Lung (tissue), 12 donors: Measurements from ENCODE around the gene GOLGA6C. TPM values are rescaled to one million over a fixed set of nuclear protein-coding genes. Genes with fewer than 3 reads are reported as not detected.
A peak's percentile ranks its signal among the peaks of the same experiment; 100 is the strongest.
"Not testable (repeated sequence)": the region's sequence is repeated elsewhere in the genome, so short reads cannot be mapped to it uniquely, and the experiment has no call there.

Source experiments
- ATAC-seq: fragments of 200-7000 bp; cut with Tn5 transposase; one replicate; pipeline ENCODE4 v1.9.1; 2020; ENCODE audit warnings: moderate number of reproducible peaks; ENCODE audit not compliant: insufficient read depth, low FRiP score
- DNase-seq, 3 donors: peaks; one replicate each; pipeline ENCODE4 v3.0.0-alpha.2; 2013 to 2017
- H3K27ac ChIP-seq, 2 donors: one replicate each; pipeline ENCODE4 v1.5.1; 2013; ENCODE audit warnings: mild to moderate bottlenecking in 2 of 2, moderate library complexity in 2 of 2, control low read depth in 1 of 2, inconsistent platforms in 1 of 2, low read depth in 1 of 2, low read length in 1 of 2
- H3K27me3 ChIP-seq, 3 donors: one replicate each; pipeline ENCODE4 v1.5.1; 2013; ENCODE audit warnings: low read length in 2 of 3; ENCODE audit not compliant: control insufficient read depth in 3 of 3, insufficient read depth in 3 of 3
- H3K36me3 ChIP-seq, 4 donors: one replicate each; pipeline ENCODE4 v1.5.1; 2013; ENCODE audit warnings: low read length in 4 of 4, mild to moderate bottlenecking in 1 of 4, moderate library complexity in 1 of 4; ENCODE audit not compliant: control insufficient read depth in 4 of 4, insufficient read depth in 4 of 4
- H3K4me1 ChIP-seq, 5 donors: one replicate each; pipeline ENCODE4 v1.5.1; 2013; ENCODE audit warnings: low read length in 5 of 5, mild to moderate bottlenecking in 2 of 5, moderate library complexity in 1 of 5; ENCODE audit not compliant: control insufficient read depth in 5 of 5, insufficient read depth in 5 of 5
- H3K4me3 ChIP-seq: one replicate; pipeline ENCODE4 v1.5.1; 2013; ENCODE audit warnings: mild to moderate bottlenecking, control low read depth, moderate library complexity
- H3K9ac ChIP-seq, 2 donors: one replicate each; pipeline ENCODE4 v1.5.1; 2013; ENCODE audit warnings: low read length in 2 of 2, control low read depth in 1 of 2; ENCODE audit not compliant: insufficient read depth in 1 of 2
- H3K9me3 ChIP-seq, 4 donors: one replicate each; pipeline ENCODE4 v1.5.1; 2013; ENCODE audit warnings: low read length in 3 of 4, mild to moderate bottlenecking in 1 of 4, moderate library complexity in 1 of 4; ENCODE audit not compliant: control insufficient read depth in 4 of 4, insufficient read depth in 3 of 4
- CTCF ChIP-seq: IDR thresholded peaks from 2 replicates; pipeline ENCODE4 v1.5.1; 2012; ENCODE audit warnings: mild to moderate bottlenecking; ENCODE audit errors: control extremely low read depth, extremely low read depth
- WGBS, 2 donors: extraction: QIAGEN DNeasy Blood & Tissue Kit; methylation state at CpG; one replicate each; pipeline ENCODE4 v1.1.7; 2013; 5-methylcytosine and 5-hydroxymethylcytosine counted together
- polyA plus RNA-seq, 2 donors: library from polyadenylated mRNA; stranded (reverse); fragments of 200-250 nt; gene quantifications; one replicate each; pipeline ENCODE4 v1.2.1, GENCODE V29; 2013
- total RNA-seq, 2 donors: library from RNA; depleted of rRNA in 1 of 2; stranded (reverse); fragments of >200 nt in 1 of 2; gene quantifications; one replicate each; pipeline ENCODE4 v1.2.1, GENCODE V29; 2014 to 2021
- donor health status: control.
- donor health status: control.
- donor health status: Bipolar disorder and iron deficiency.
- donor health status: healthy.
- donor health status: DM: yes; HTN: yes; CAD: no.

GOLGA6C gene
- total and polyA plus RNA-seq, 4 donors = 0.01 TPM; not detected in 3

DNA sequence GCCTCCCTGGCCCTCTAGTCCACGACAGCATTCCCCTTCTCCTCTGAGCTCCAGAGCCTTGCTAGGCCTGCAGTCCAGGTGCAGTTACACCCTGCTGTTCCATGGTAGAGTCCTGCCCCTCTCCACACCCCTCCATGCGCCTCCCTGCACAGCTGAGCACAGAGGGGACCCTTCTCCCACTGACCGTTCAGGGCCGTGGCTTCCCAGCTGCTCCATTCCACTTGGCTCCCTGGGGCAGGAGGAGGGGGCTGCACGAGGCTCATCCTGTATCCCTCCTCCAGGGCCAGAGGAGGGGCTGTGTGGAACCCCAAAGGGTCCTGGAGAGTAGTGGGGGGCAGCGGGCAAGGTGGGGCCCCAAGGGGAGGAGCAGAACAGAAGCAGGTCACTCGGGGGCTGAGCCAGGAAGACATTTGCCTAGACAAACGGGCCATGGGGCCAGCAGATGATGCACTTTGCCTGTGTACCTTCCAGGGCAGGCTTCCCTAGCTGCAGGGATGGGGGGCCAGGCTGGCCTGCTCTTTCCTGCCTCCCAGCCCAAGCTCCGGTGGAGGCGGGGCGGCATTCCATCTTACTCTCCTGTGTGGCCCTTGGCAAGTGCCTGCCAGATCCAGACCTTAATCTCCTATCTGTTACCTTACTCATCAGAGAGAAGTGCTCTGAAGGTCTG, 20.7 kb upstream of the GOLGA6C start:
- DNase-seq (no peak), ATAC-seq (no peak)
- TF ChIP-seq CTCF = no peak
- Histone ChIP-seq H3K36me3 (no peaks in the 10 kb centered on the region), H3K9me3 (no peaks in the 10 kb centered on the region), H3K27ac (no peak overlapping the region), H3K4me1 (no peaks in the 10 kb centered on the region), H3K4me3 (no peak overlapping the region), H3K27me3 (peaks cover 0 to 4% (median 0%) of the 10 kb centered on the region in 3 donors), H3K9ac (no peak overlapping the region)
- 72 to 91% methylated on average over 11 of the region's 11 CpGs for WGBS, 2 donors

DNA sequence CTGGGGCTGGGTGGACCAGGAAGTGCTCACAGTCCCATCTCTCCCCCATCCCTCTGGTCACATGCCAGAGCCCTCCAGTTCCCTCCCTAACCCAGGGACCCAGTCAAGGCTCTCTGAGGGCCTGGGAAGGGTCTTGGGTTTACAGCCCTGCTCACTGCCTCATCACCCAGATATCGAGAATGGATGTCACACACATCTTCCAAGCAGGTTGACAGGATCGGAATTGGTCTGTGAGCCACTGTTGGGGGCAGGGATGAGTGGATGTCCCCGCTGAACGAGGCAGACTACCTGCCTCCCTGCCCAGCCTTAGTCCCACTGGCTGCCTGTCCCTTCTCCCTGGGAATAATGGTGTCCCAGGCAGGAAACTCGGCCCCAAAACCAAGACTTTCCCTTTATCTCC, 20.0 kb upstream of the GOLGA6C start:
- H3K9me3 ChIP-seq = no peaks in the 10 kb centered on the region
- no peak for ATAC-seq
- no peak for DNase-seq
- 83 to 97% methylated on average over 5 of the region's 5 CpGs for WGBS, 2 donors
- no peak overlapping the region for H3K4me3 ChIP-seq
- H3K36me3 ChIP-seq = no peaks in the 10 kb centered on the region
- H3K9ac ChIP-seq = no peak overlapping the region
- peaks cover 0 to 4% (median 0%) of the 10 kb centered on the region in 3 donors for H3K27me3 ChIP-seq
- H3K4me1 ChIP-seq = no peaks in the 10 kb centered on the region
- H3K27ac ChIP-seq = no peak overlapping the region
- TF ChIP-seq CTCF = no peak

- H3K36me3 ChIP-seq, H3K9ac ChIP-seq, H3K27me3 ChIP-seq, H3K4me3 ChIP-seq, H3K27ac ChIP-seq, H3K4me1 ChIP-seq, DNase-seq, H3K9me3 ChIP-seq, ATAC-seq: not testable (repeated sequence)
- whole genome bisulfite sequencing, 2 donors = 85 to 100% methylated on average over 1 of the region's 1 CpG
These were observed 12.4 kb upstream of the GOLGA6C start for GRCh38 chr15:75245741-75246140.

- not testable (repeated sequence) for ATAC-seq, H3K4me1 ChIP-seq, H3K27ac ChIP-seq, H3K9ac ChIP-seq, H3K36me3 ChIP-seq, H3K9me3 ChIP-seq, H3K27me3 ChIP-seq, H3K4me3 ChIP-seq
- DNase-seq = peak in 1 of 3 donors; percentile 13
- 61 to 75% methylated on average over 6 of the region's 6 CpGs for WGBS, 2 donors
These were observed 9.1 kb upstream of the GOLGA6C start for GRCh38 chr15:75248991-75249390.
